ENCODE data around the gene TPSB2.

- TF ChIP-seq EZH2 (IDR thresholded peaks at IDR 0.05; ENCODE audit: low read length) = no peak
- TF ChIP-seq, protein P1, sequence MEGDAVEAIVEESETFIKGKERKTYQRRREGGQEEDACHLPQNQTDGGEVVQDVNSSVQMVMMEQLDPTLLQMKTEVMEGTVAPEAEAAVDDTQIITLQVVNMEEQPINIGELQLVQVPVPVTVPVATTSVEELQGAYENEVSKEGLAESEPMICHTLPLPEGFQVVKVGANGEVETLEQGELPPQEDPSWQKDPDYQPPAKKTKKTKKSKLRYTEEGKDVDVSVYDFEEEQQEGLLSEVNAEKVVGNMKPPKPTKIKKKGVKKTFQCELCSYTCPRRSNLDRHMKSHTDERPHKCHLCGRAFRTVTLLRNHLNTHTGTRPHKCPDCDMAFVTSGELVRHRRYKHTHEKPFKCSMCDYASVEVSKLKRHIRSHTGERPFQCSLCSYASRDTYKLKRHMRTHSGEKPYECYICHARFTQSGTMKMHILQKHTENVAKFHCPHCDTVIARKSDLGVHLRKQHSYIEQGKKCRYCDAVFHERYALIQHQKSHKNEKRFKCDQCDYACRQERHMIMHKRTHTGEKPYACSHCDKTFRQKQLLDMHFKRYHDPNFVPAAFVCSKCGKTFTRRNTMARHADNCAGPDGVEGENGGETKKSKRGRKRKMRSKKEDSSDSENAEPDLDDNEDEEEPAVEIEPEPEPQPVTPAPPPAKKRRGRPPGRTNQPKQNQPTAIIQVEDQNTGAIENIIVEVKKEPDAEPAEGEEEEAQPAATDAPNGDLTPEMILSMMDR (optimal IDR thresholded peaks at IDR 0.05 in 1 of 3, IDR thresholded peaks at IDR 0.05 in 1 of 3, conservative IDR thresholded peaks at IDR 0.05 in 1 of 3; ENCODE audit: extremely low read depth in 1 of 3, insufficient read depth in 2 of 3, low read length in 3 of 3) = no peak
These were observed 48.5 kb upstream of the TPSB2 start for GRCh38 chr16:1278477-1278876.

Measured in keratinocyte (primary cell).